Hepatocyte (in vitro differentiated cells): ENCODE measurements around the gene SLC33A1. TPM values are rescaled to one million over a fixed set of nuclear protein-coding genes. Genes with fewer than 3 reads are reported as not detected.

Experiments
- DNase-seq: peaks from one replicate; pipeline ENCODE4 v3.0.0-alpha.2; 2016; ENCODE audit warnings: low spot score
- H2AFZ ChIP-seq: fragments of 200-600 bp; sonication (generic); 2 replicates; pipeline ENCODE4 v1.6.0; 2016; ENCODE audit warnings: antibody characterized with exemption, mild to moderate bottlenecking
- H3K27ac ChIP-seq: fragments of 200-600 bp; sonication (generic); 2 replicates; pipeline ENCODE4 v1.5.1; 2016; ENCODE audit warnings: mild to moderate bottlenecking
- H3K27me3 ChIP-seq: fragments of 200-600 bp; sonication (generic); 2 replicates; pipeline ENCODE4 v1.6.1; 2016
- H3K36me3 ChIP-seq: fragments of 200-600 bp; sonication (generic); replicated peaks from 2 replicates; pipeline ENCODE4 v1.5.1; 2016; ENCODE audit warnings: low read depth; ENCODE audit not compliant: insufficient read depth
- H3K4me1 ChIP-seq: fragments of 200-600 bp; sonication (generic); 2 replicates; pipeline ENCODE4 v1.5.1; 2016; ENCODE audit warnings: mild to moderate bottlenecking, moderate library complexity; ENCODE audit not compliant: insufficient read depth
- H3K4me2 ChIP-seq: fragments of 200-600 bp; sonication (generic); 2 replicates; pipeline ENCODE4 v1.6.0; 2016
- H3K4me3 ChIP-seq: fragments of 200-600 bp; sonication (generic); 2 replicates; pipeline ENCODE4 v1.5.1; 2016; ENCODE audit warnings: mild to moderate bottlenecking
- H3K79me2 ChIP-seq: fragments of 200-600 bp; sonication (generic); 2 replicates; pipeline ENCODE4 v1.6.0; 2017; ENCODE audit warnings: mild to moderate bottlenecking
- H3K9me2 ChIP-seq: fragments of 200-600 bp; sonication (generic); replicated peaks from 2 replicates; pipeline ENCODE4 v1.6.0; 2017; ENCODE audit warnings: mild to moderate bottlenecking; ENCODE audit not compliant: insufficient read depth
- H3K9me3 ChIP-seq: fragments of 200-600 bp; sonication (generic); 2 replicates; pipeline ENCODE4 v1.5.1; 2016; ENCODE audit warnings: low read depth, mild to moderate bottlenecking
- H4K20me1 ChIP-seq: fragments of 200-600 bp; sonication (generic); 2 replicates; pipeline ENCODE4 v1.6.0; 2016; ENCODE audit warnings: mild to moderate bottlenecking; ENCODE audit not compliant: insufficient read depth, poor library complexity, severe bottlenecking
- CTCF ChIP-seq: fragments of 200-600 bp; sonication (generic); IDR thresholded peaks from 2 replicates; pipeline ENCODE4 v1.5.1; 2016; ENCODE audit warnings: antibody characterized with exemption, mild to moderate bottlenecking; ENCODE audit not compliant: poor library complexity
- EZH2 ChIP-seq: fragments of 200-600 bp; sonication (generic); IDR thresholded peaks from 2 replicates; pipeline ENCODE4 v1.6.1; 2016; ENCODE audit warnings: antibody characterized with exemption, mild to moderate bottlenecking, borderline replicate concordance
- EZH2phosphoT487 ChIP-seq: fragments of 200-600 bp; sonication (generic); IDR thresholded peaks from one replicate; pipeline ENCODE4 v1.6.1; 2018; ENCODE audit warnings: antibody characterized with exemption, mild to moderate bottlenecking, low read depth, moderate library complexity; ENCODE audit not compliant: unreplicated experiment, severe bottlenecking
- WGBS: methylation state at CpG from one replicate; pipeline ENCODE4 v1.1.6; 2016; ENCODE audit warnings: low lambda C conversion rate; ENCODE audit errors: missing lambda C conversion rate; 5-methylcytosine and 5-hydroxymethylcytosine counted together
- polyA plus RNA-seq: library from polyadenylated mRNA; unstranded; fragments of >200 nt; fragmentation: Nextera tagmentation; extraction: Ambion mirVana; gene quantifications from 2 replicates; pipeline ENCODE4 v1.2.1, GENCODE V29; 2016
- total RNA-seq: library from RNA; depleted of rRNA; stranded (reverse); fragments of >200 nt; gene quantifications from 2 replicates; pipeline ENCODE4 v1.2.3, GENCODE V29; 2014

The SLC33A1 gene
- total and polyA plus RNA-seq, 2 experiments from 2014 or later = 20.0 to 46.5 TPM

- Histone ChIP-seq H3K79me2 (peaks cover 6% of the 10 kb centered on the region), H2AFZ (no peak overlapping the region), H3K9me2 (no peaks in the 10 kb centered on the region), H3K4me1 (no peaks in the 10 kb centered on the region), H3K27ac (no peak overlapping the region), H3K27me3 (no peaks in the 10 kb centered on the region), H3K36me3 (no peaks in the 10 kb centered on the region), H4K20me1 (no peaks in the 10 kb centered on the region), H3K4me2 (no peak overlapping the region), H3K9me3 (no peaks in the 10 kb centered on the region), H3K4me3 (no peak overlapping the region)
- DNase-seq = no peak
- 78% methylated on average over 4 of the region's 4 CpGs for WGBS
- no peak for TF ChIP-seq EZH2phosphoT487
- no peak for TF ChIP-seq CTCF
- TF ChIP-seq EZH2 = no peak
Measured at GRCh38 chr3:155790272-155790925, 63.8 kb downstream of the SLC33A1 start.

GRCh38 chr3:155785662-155786295 lies 68.4 kb downstream of the SLC33A1 start:
- Histone ChIP-seq H3K27ac (no peak overlapping the region), H3K4me1 (no peaks in the 10 kb centered on the region), H3K36me3 (no peaks in the 10 kb centered on the region), H3K27me3 (no peaks in the 10 kb centered on the region), H4K20me1 (no peaks in the 10 kb centered on the region), H3K9me2 (no peaks in the 10 kb centered on the region), H3K4me3 (no peak overlapping the region), H3K4me2 (no peak overlapping the region), H2AFZ (no peak overlapping the region), H3K9me3 (peaks cover 5% of the 10 kb centered on the region), H3K79me2 (peaks cover 6% of the 10 kb centered on the region)
- DNase-seq = no peak
- no peak for TF ChIP-seq CTCF
- TF ChIP-seq EZH2 = no peak
- no peak for TF ChIP-seq EZH2phosphoT487

- Histone ChIP-seq H3K9me2 (no peaks in the 10 kb centered on the region), H3K9me3 (peaks cover 5% of the 10 kb centered on the region)
- 89% methylated on average over 1 of the region's 1 CpG for WGBS
Measured at GRCh38 chr3:155782390-155782953, 71.8 kb downstream of the SLC33A1 start.

More at GRCh38 chr3:155782390-155782953, 71.8 kb downstream of the SLC33A1 start:
- DNase-seq = no peak
- no peaks in the 10 kb centered on the region for H3K36me3 ChIP-seq
- H3K4me2 ChIP-seq = no peak overlapping the region
- no peak overlapping the region for H3K4me3 ChIP-seq
- H3K27ac ChIP-seq = no peak overlapping the region
- no peaks in the 10 kb centered on the region for H3K4me1 ChIP-seq
- H4K20me1 ChIP-seq = no peaks in the 10 kb centered on the region
- TF ChIP-seq EZH2 (no peak), EZH2phosphoT487 (no peak), CTCF (no peak)
- H2AFZ ChIP-seq = no peak overlapping the region
- H3K27me3 ChIP-seq = no peaks in the 10 kb centered on the region
- H3K79me2 ChIP-seq = no peaks in the 10 kb centered on the region
